Right lobe of liver (tissue), 6 donors: ENCODE data around the gene DOC2A. TPM values are rescaled to one million over a fixed set of nuclear protein-coding genes. Genes with fewer than 3 reads are reported as not detected.

ENCODE experiments used
- ATAC-seq, 4 donors: fragments of 200-7000 bp; cut with Tn5 transposase; one replicate each; pipeline ENCODE4 v1.9.1; 2020; ENCODE audit warnings: mild to moderate bottlenecking in 4 of 4, moderate library complexity in 4 of 4
- DNase-seq, 3 donors: peaks; one replicate each; pipeline ENCODE4 v3.0.0-alpha.2; 2020
- H3K27ac ChIP-seq, 3 donors: fragments of 200-600 bp; one replicate each; pipeline ENCODE4 v1.8.0; 2022
- H3K27me3 ChIP-seq, 2 donors: fragments of 200-600 bp; one replicate each; pipeline ENCODE4 v1.8.0; 2022
- H3K36me3 ChIP-seq, 4 donors: fragments of 200-600 bp; sonication (generic) in 1 of 4; one replicate each; pipeline versions ENCODE4 v1.5.1 to v1.8.0; 2017 to 2022; ENCODE audit warnings: control low read depth in 1 of 4
- H3K4me1 ChIP-seq, 4 donors: fragments of 200-600 bp; sonication (generic) in 1 of 4; one replicate each; pipeline versions ENCODE4 v1.5.1 to v1.8.0; 2017 to 2022; ENCODE audit warnings: control low read depth in 1 of 4
- H3K4me3 ChIP-seq, 3 donors: fragments of 200-600 bp; one replicate each; pipeline ENCODE4 v1.8.0; 2022
- H3K9me3 ChIP-seq, 4 donors: fragments of 200-600 bp; sonication (generic) in 1 of 4; one replicate each; pipeline versions ENCODE4 v1.5.1 to v1.8.0; 2017 to 2022; ENCODE audit warnings: control low read depth in 1 of 4
- CTCF ChIP-seq, 4 donors: fragments of 200-600 bp in 3 of 4; fragments of 450-650 bp in 1 of 4; IDR thresholded peaks; one replicate each; pipeline versions ENCODE4 v1.5.1 to v1.8.0; 2016 to 2022; ENCODE audit warnings: antibody characterized with exemption in 4 of 4, mild to moderate bottlenecking in 2 of 4
- POLR2A ChIP-seq: fragments of 450-650 bp; IDR thresholded peaks from one replicate; pipeline ENCODE4 v1.6.1; 2017; ENCODE audit warnings: antibody characterized with exemption, mild to moderate bottlenecking
- WGBS: methylation state at CpG from one replicate; pipeline ENCODE4 v1.1.6; 2018; ENCODE audit warnings: low coverage, low lambda C conversion rate; ENCODE audit not compliant: insufficient coverage; ENCODE audit errors: missing lambda C conversion rate; 5-methylcytosine and 5-hydroxymethylcytosine counted together
- intact Hi-C, 2 donors: fragments of 100-400 bp; cut with DNase I; formaldehyde crosslinking; loops; one replicate each; pipeline versions ENCODE4 v1.11.2 to v1.14.1; 2022
- total RNA-seq, 6 experiments: library from RNA; depleted of rRNA in 2 of 6; stranded (reverse); fragments of >200 nt in 2 of 6; fragmentation: NEBNext Ultra II Directional in 3 of 6; extraction: Animal tissue kit (Norgen Biotek cat#: 25700) in 3 of 6; gene quantifications; one replicate each; pipeline versions ENCODE4 v1.1.0 to v1.2.4, GENCODE V29; 2016 to 2023
- donor health status: DM: no; HTN: yes; CAD: no.
- donor health status: DM: no; HTN: no; CAD: no.
- donor health status: DM: no; HTN: no; CAD: no.
- donor health status: DM: no; HTN: yes; CAD: no.
- donor health status: DM: no; HTN: yes; CAD: no.

The DOC2A gene
- total RNA-seq, 6 experiments from 2014 or later: 0.16 to 0.66 (median 0.33) TPM; not detected in 3

- DNase-seq (no peak), ATAC-seq (no peak)
- Histone ChIP-seq H3K4me3 (no peak overlapping the region), H3K27me3 (no peaks in the 10 kb centered on the region), H3K27ac (no peak overlapping the region), H3K9me3 (no peaks in the 10 kb centered on the region), H3K4me1 (peaks cover 0 to 10% (median 4%) of the 10 kb centered on the region in 4 donors), H3K36me3 (peaks cover 0 to 3% (median 0%) of the 10 kb centered on the region in 4 donors)
- WGBS: 81% methylated on average over 6 of the region's 6 CpGs
- intact Hi-C loops: loop anchor here in 1 of 2 donors (10.0 kb wide), 1 partner anchor 185 kb away; the partner anchor contains the start of genes PAGR1 and PRRT2
- TF ChIP-seq POLR2A: no peak
- no peak for TF ChIP-seq CTCF (IDR thresholded peaks at IDR 0.05)
Measured at GRCh38 chr16:29999605-30000004, 11.2 kb downstream of the DOC2A start.

- H3K9me3 ChIP-seq: no peaks in the 10 kb centered on the region
- ATAC-seq (no peak), DNase-seq (no peak)
- peaks cover 0 to 15% (median 7%) of the 10 kb centered on the region in 4 donors for H3K36me3 ChIP-seq
- no peaks in the 10 kb centered on the region for H3K27me3 ChIP-seq
- peaks cover 0 to 18% (median 6%) of the 10 kb centered on the region in 4 donors for H3K4me1 ChIP-seq
- H3K27ac ChIP-seq: peak overlapping the region in 1 of 3 donors; percentile 95
- 64% methylated on average over 3 of the region's 9 CpGs for whole genome bisulfite sequencing
- peak overlapping the region; percentile 68 to 94 (median 76) for H3K4me3 ChIP-seq
- intact Hi-C loops: loop anchor here in 1 of 2 donors (10.0 kb wide), 1 partner anchor 182 kb away; the partner anchor contains the start of genes PAGR1 and PRRT2
- TF ChIP-seq POLR2A: no peak
- TF ChIP-seq CTCF (IDR thresholded peaks at IDR 0.05): no peak
Measured at GRCh38 chr16:29996766-29997250, 14.0 kb downstream of the DOC2A start.

GRCh38 chr16:29995911-29996765, 14.7 kb downstream of the DOC2A start, which contains the start of gene INO80E:
INO80E (plus strand) TSS chr16:29996241; CDS start chr16:29996311, 70 bp downstream.
- intact Hi-C loops: loop anchor here in 1 of 2 donors (10.0 kb wide), 1 partner anchor 181 kb away; the partner anchor contains the start of genes PAGR1 and PRRT2
- ATAC-seq (peak; percentile 96 to 98 (median 98)), DNase-seq (peak; percentile 99 to 100 (median 99))
- TF ChIP-seq POLR2A (peak; percentile 28), CTCF (IDR thresholded peaks at IDR 0.05) (no peak)
- Histone ChIP-seq H3K4me3 (peak within 1 kb of the TSS; percentile 68 to 94 (median 76)), H3K36me3 (peaks cover 0 to 19% (median 7%) of the 10 kb centered on the region in 4 donors), H3K4me1 (peaks cover 0 to 18% (median 6%) of the 10 kb centered on the region in 4 donors), H3K9me3 (no peaks in the 10 kb centered on the region), H3K27me3 (no peaks in the 10 kb centered on the region), H3K27ac (peak within 1 kb of the TSS; percentile 93 to 99 (median 95))
- WGBS: 0% methylated on average over 16 of the region's 65 CpGs

GRCh38 chr16:29995324-29995910, 15.4 kb downstream of the DOC2A start, which contains the start of gene HIRIP3:
HIRIP3 (minus strand) TSS chr16:29995617; CDS start chr16:29995605, 12 bp downstream.
- peak within 1 kb of the TSS; percentile 68 to 94 (median 76) for H3K4me3 ChIP-seq
- peaks cover 0 to 18% (median 6%) of the 10 kb centered on the region in 4 donors for H3K4me1 ChIP-seq
- peak; percentile 66 to 78 (median 74) for ATAC-seq
- H3K27ac ChIP-seq: peak within 1 kb of the TSS; percentile 93 to 99 (median 95)
- TF ChIP-seq CTCF (IDR thresholded peaks at IDR 0.05) (no peak), POLR2A (peak; percentile 37)
- peaks cover 0 to 26% (median 9%) of the 10 kb centered on the region in 4 donors for H3K36me3 ChIP-seq
- H3K27me3 ChIP-seq: no peaks in the 10 kb centered on the region
- DNase-seq: peak; percentile 89
- intact Hi-C loops: loop anchor here in 1 of 2 donors (10.0 kb wide), 1 partner anchor 181 kb away; the partner anchor contains the start of genes PAGR1 and PRRT2
- H3K9me3 ChIP-seq: no peaks in the 10 kb centered on the region
- WGBS: 0% methylated on average over 42 of the region's 53 CpGs
